ENCODE measurements around the gene CYP4V2.

DNA sequence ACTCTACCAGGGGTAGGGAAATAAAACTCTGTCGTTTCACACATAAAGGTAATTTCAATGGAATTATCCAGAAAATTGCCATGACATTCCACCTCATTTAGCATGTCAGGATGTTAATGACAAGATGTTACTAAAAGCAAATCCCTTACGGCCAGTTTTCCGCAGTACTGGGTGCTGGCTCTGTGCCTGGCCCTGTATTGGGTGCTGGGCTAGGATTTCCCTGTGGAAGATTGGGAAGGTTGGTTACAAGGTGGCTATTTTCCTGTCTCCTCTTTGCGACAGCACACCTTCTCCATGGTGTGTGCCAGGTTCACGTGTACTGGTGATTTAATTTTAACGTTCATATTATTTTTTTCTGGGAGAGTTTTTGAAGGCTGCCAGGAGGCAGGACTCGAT is 49.1 kb downstream of the CYP4V2 start:
- TF ChIP-seq, protein P1, sequence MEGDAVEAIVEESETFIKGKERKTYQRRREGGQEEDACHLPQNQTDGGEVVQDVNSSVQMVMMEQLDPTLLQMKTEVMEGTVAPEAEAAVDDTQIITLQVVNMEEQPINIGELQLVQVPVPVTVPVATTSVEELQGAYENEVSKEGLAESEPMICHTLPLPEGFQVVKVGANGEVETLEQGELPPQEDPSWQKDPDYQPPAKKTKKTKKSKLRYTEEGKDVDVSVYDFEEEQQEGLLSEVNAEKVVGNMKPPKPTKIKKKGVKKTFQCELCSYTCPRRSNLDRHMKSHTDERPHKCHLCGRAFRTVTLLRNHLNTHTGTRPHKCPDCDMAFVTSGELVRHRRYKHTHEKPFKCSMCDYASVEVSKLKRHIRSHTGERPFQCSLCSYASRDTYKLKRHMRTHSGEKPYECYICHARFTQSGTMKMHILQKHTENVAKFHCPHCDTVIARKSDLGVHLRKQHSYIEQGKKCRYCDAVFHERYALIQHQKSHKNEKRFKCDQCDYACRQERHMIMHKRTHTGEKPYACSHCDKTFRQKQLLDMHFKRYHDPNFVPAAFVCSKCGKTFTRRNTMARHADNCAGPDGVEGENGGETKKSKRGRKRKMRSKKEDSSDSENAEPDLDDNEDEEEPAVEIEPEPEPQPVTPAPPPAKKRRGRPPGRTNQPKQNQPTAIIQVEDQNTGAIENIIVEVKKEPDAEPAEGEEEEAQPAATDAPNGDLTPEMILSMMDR (IDR thresholded peaks at IDR 0.05): no peak
- no peak for TF ChIP-seq EZH2 (IDR thresholded peaks at IDR 0.05; ENCODE audit: borderline replicate concordance, insufficient read depth, low read depth, low read length, poor library complexity, severe bottlenecking)

Measured in B cell (primary cell).